ENCODE data around the gene CHST10.
"Not testable (repeated sequence)": the region's sequence is repeated elsewhere in the genome, so short reads cannot be mapped to it uniquely, and the experiment has no call there.

CHST10 gene

GRCh38 chr2:100391735-100392515 lies 25.5 kb downstream of the CHST10 start:
- DNase-seq = no peak

- DNase-seq = no peak
These were observed 27.2 kb downstream of the CHST10 start for GRCh38 chr2:100390001-100390940.

GRCh38 chr2:100388703-100389102 lies 28.8 kb downstream of the CHST10 start:
- DNase-seq = no peak

- no peak for DNase-seq
These were observed 33.5 kb downstream of the CHST10 start for GRCh38 chr2:100383954-100384353.

GRCh38 chr2:100383306-100383705 lies 34.2 kb downstream of the CHST10 start:
- DNase-seq = no peak

GRCh38 chr2:100381240-100381639 lies 36.2 kb downstream of the CHST10 start:
- DNase-seq = peak; percentile 70

GRCh38 chr2:100380681-100381080 lies 36.8 kb downstream of the CHST10 start:
- no peak for DNase-seq

- DNase-seq = no peak
These were observed 40.6 kb downstream of the CHST10 start for GRCh38 chr2:100376836-100377235.

GRCh38 chr2:100367163-100367562 lies 50.3 kb downstream of the CHST10 start:
- DNase-seq = no peak

GRCh38 chr2:100365434-100365833 lies 52.0 kb downstream of the CHST10 start:
- DNase-seq = no peak

GRCh38 chr2:100362269-100362668 lies 55.2 kb downstream of the CHST10 start:
- DNase-seq = not testable (repeated sequence)

- no peak for DNase-seq
These were observed 57.9 kb downstream of the CHST10 start for GRCh38 chr2:100359576-100359975.

- no peak for DNase-seq
These were observed 58.9 kb downstream of the CHST10 start for GRCh38 chr2:100358554-100358953.

- no peak for DNase-seq
These were observed 64.9 kb downstream of the CHST10 start for GRCh38 chr2:100352521-100352920.

- no peak for DNase-seq
These were observed 66.7 kb downstream of the CHST10 start for GRCh38 chr2:100350661-100351185.

- not testable (repeated sequence) for DNase-seq
These were observed 72.3 kb downstream of the CHST10 start for GRCh38 chr2:100345144-100345543.

GRCh38 chr2:100344433-100344832 lies 73.0 kb downstream of the CHST10 start:
- no peak for DNase-seq

- DNase-seq = not testable (repeated sequence)
These were observed 75.0 kb downstream of the CHST10 start for GRCh38 chr2:100342466-100342865.
